Tongue (tissue), 2 donors: ENCODE measurements around the gene ATP5MG. TPM values are rescaled to one million over a fixed set of nuclear protein-coding genes. Genes with fewer than 3 reads are reported as not detected.
A peak's percentile ranks its signal among the peaks of the same experiment; 100 is the strongest.
"Not testable (repeated sequence)": the region's sequence is repeated elsewhere in the genome, so short reads cannot be mapped to it uniquely, and the experiment has no call there.

ENCODE experiments used
- DNase-seq: peaks from one replicate; pipeline ENCODE4 v3.0.0-alpha.2; 2015
- total RNA-seq: library from RNA; depleted of rRNA; stranded (reverse); fragments of >200 nt; gene quantifications from one replicate; pipeline ENCODE4 v1.2.3, GENCODE V29; 2014

Gene ATP5MG
- total RNA-seq, 1 donor from 2014 or later = 77.5 TPM

GRCh38 chr11:118410055-118410745, 8.8 kb downstream of the ATP5MG start:
- no peak for DNase-seq

GRCh38 chr11:118411530-118411929, 10.1 kb downstream of the ATP5MG start:
- DNase-seq = no peak

GRCh38 chr11:118412921-118413320, 11.5 kb downstream of the ATP5MG start:
- no peak for DNase-seq

GRCh38 chr11:118415062-118415738, 13.8 kb downstream of the ATP5MG start:
- DNase-seq = no peak

- DNase-seq = no peak
These were observed 14.3 kb downstream of the ATP5MG start for GRCh38 chr11:118415739-118416068.

GRCh38 chr11:118416900-118417299, 15.5 kb downstream of the ATP5MG start:
- not testable (repeated sequence) for DNase-seq

GRCh38 chr11:118417801-118418200, 16.4 kb downstream of the ATP5MG start:
- DNase-seq = no peak

GRCh38 chr11:118418766-118419165, 17.4 kb downstream of the ATP5MG start:
- DNase-seq = no peak

GRCh38 chr11:118427707-118428106, 26.3 kb downstream of the ATP5MG start:
- DNase-seq = no peak

- DNase-seq = no peak
These were observed 29.6 kb downstream of the ATP5MG start for GRCh38 chr11:118430956-118431355.

GRCh38 chr11:118434123-118434552, 32.7 kb downstream of the ATP5MG start:
- no peak for DNase-seq

GRCh38 chr11:118434553-118435289, 33.3 kb downstream of the ATP5MG start:
- peak; percentile 66 for DNase-seq

GRCh38 chr11:118435290-118435892, 34.0 kb downstream of the ATP5MG start:
- DNase-seq = peak; percentile 80

GRCh38 chr11:118435893-118436624, 34.7 kb downstream of the ATP5MG start, which contains the start of gene KMT2A:
Gene KMT2A, plus strand, starts transcription at chr11:118436492. Its CDS starts 21 bp downstream, at chr11:118436513.
- DNase-seq = peak; percentile 99

- DNase-seq = peak; percentile 22
These were observed 35.3 kb downstream of the ATP5MG start for GRCh38 chr11:118436639-118437207.

GRCh38 chr11:118437208-118438125, 36.1 kb downstream of the ATP5MG start:
- DNase-seq = peak; percentile 71

GRCh38 chr11:118438314-118438931, 37.0 kb downstream of the ATP5MG start:
- peak; percentile 92 for DNase-seq

GRCh38 chr11:118439646-118440045, 38.2 kb downstream of the ATP5MG start:
- DNase-seq = no peak

- no peak for DNase-seq
These were observed 40.4 kb downstream of the ATP5MG start for GRCh38 chr11:118441770-118442275.

- no peak for DNase-seq
These were observed 40.9 kb downstream of the ATP5MG start for GRCh38 chr11:118442301-118442700.
